GM19193 (cell line): ENCODE results near the gene DPY19L3.

Experiments used
- POLR2A ChIP-seq: IDR thresholded peaks from 4 replicates; pipeline ENCODE4 v1.6.1; 2011; ENCODE audit not compliant: insufficient read depth, insufficient read length; ENCODE audit errors: extremely low read depth

DPY19L3 gene

GRCh38 chr19:32387701-32388392 is 17.7 kb upstream of the DPY19L3 start:
- no peak for TF ChIP-seq POLR2A

DNA sequence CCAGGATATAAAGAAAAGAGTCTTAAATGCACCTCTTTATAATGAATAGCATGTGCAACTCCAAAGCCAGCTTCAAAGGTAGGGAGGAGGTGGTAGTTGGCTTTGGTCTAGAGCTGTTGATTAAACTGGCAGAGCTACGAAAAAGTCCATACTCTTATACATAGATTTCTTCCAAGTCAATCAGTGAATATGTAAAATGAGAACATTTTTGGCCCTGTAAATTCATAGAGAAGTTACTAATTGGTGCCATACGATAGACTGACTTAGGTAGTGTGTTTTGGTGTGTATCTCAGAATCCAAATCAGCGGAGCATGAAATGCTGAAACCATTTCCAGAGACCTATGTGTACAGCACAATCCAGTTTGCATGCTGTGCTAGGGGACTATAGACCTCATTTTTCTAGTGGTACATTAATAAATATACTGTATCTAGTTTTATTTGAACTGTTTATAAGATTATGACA is 17.1 kb upstream of the DPY19L3 start:
- no peak for TF ChIP-seq POLR2A

DNA sequence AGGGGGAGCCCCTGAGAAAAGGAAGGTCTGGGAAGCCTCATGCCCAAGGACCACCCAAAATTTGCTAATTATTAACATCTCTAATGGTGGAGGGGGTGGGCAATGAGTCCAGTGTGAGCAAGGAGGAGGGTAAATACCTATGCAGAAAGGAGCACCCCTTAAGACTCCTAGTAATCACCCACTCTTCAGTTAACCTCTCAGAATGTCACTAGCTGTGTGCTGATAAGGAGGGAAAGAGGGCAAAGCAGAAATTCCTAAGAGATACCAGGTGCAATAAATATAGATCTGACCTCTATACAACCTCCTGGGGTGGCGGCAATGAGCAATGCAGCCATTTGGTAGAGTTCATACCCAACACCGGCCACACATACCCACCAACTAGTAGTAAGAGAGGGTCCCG is 12.7 kb upstream of the DPY19L3 start:
- no peak for TF ChIP-seq POLR2A

- TF ChIP-seq POLR2A, result no peak
These were observed 9.4 kb upstream of the DPY19L3 start for GRCh38 chr19:32396046-32396652.

DNA sequence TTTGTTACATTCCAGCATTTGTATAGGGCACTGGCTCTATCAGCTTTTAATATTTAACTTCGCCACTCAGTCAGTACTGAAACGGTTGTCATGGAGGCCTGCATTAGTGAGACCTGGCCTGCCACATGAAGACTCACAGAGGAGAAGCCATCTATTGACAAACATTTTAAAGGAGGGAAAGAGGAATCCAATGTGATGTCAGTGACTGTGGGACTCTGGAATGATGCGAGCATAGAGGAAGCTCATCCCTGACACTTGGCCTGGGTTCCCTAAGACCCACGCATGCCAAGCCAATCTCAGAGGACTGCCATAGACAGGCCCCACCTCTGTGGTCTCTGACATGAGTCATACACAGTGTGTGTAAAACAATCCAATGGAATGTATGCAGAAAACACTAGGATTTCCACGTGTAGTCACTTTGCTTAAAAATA is 7.9 kb upstream of the DPY19L3 start:
- TF ChIP-seq POLR2A, result no peak

- TF ChIP-seq POLR2A, result no peak
These were observed 3.6 kb upstream of the DPY19L3 start for GRCh38 chr19:32401992-32402391.

- no peak for TF ChIP-seq POLR2A
These were observed 2.1 kb upstream of the DPY19L3 start for GRCh38 chr19:32403291-32403995.

GRCh38 chr19:32404213-32404932 is 1.2 kb upstream of the DPY19L3 start:
- TF ChIP-seq POLR2A, result no peak

DNA sequence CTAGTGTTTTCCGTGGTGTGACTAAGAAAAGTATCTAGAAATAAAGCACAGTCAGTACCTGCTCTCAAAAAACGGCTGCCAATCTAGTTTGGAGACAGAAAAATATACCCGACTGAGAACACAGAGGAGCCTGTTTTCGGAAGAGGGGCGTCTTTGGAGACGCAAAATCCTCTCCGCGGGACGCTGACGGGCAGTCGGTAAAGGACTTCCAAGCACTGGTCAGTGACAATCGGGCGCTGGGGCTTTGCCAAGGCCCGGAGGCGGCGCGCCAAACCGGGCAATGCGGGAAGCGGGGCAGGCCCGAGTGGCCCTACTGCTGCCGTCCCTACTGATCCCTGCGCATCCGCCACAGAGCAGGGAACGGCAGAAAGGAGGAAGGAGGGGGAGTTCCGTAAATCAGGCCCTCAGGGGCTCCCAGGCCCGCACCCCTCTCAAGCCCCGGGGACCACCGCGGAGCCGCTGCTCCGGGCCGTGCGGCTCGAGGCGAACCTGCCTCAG is 588 bp upstream of the DPY19L3 start:
- no peak for TF ChIP-seq POLR2A

- TF ChIP-seq POLR2A, result peak; percentile 14
These were observed 812 bp downstream of the DPY19L3 start for GRCh38 chr19:32406161-32407003.

GRCh38 chr19:32407004-32407992 is 1.7 kb downstream of the DPY19L3 start:
- no peak for TF ChIP-seq POLR2A

GRCh38 chr19:32415246-32415645 is 9.7 kb downstream of the DPY19L3 start:
- TF ChIP-seq POLR2A, result no peak

DNA sequence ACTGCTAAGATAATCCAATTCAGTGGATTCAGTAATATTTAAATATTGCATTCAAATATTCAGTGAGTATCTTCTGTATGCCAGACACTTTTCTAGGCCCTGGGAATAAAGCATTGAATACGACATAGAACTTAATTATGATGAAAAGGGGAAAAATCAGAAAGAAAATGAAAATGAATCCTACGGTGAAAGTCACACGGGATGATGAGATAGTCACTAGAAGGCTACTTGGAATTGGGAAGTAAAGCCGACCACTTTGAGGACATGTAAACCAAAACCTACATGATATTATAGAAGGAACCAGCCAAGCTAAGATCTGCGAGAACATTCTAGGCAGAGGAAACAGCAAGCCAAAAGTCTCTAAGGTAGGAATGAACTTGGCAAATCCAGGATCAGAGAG is 10.1 kb downstream of the DPY19L3 start:
- TF ChIP-seq POLR2A, result no peak
